ENCODE results near the gene GABARAPL1. TPM values are rescaled to one million over a fixed set of nuclear protein-coding genes. Genes with fewer than 3 reads are reported as not detected.

GABARAPL1 gene
- total RNA-seq, 4 donors from 2014 or later: 122 to 269 (median 193) TPM

- no peaks in the 10 kb centered on the region for H3K4me1 ChIP-seq
- no peak overlapping the region for H3K27ac ChIP-seq
- ATAC-seq: no peak
- TF ChIP-seq POLR2AphosphoS5 (IDR thresholded peaks at IDR 0.05): no peak
- no peak for TF ChIP-seq CTCF (IDR thresholded peaks at IDR 0.05)
- TF ChIP-seq EP300 (IDR thresholded peaks at IDR 0.05): no peak
- no peak for TF ChIP-seq POLR2A (IDR thresholded peaks at IDR 0.05)
- H3K9me3 ChIP-seq: no peaks in the 10 kb centered on the region
- WGBS, 2 donors (ENCODE audit: low coverage in 1 of 2): 88 to 94% methylated on average over 3 to 4 of the region's 5 CpGs
- H3K36me3 ChIP-seq: no peaks in the 10 kb centered on the region
- H3K4me3 ChIP-seq: no peak overlapping the region
- H3K27me3 ChIP-seq: no peaks in the 10 kb centered on the region
Measured at GRCh38 chr12:10170216-10170615, 42.5 kb upstream of the GABARAPL1 start.

- Histone ChIP-seq H3K36me3 (no peaks in the 10 kb centered on the region), H3K27me3 (no peaks in the 10 kb centered on the region), H3K4me3 (no peak within 1 kb of the TSS), H3K4me1 (no peaks in the 10 kb centered on the region), H3K9me3 (no peaks in the 10 kb centered on the region), H3K27ac (no peak within 1 kb of the TSS)
- TF ChIP-seq POLR2A (IDR thresholded peaks at IDR 0.05): no peak
- no peak for TF ChIP-seq POLR2AphosphoS5 (IDR thresholded peaks at IDR 0.05)
- no peak for TF ChIP-seq CTCF (IDR thresholded peaks at IDR 0.05)
- no peak for TF ChIP-seq EP300 (IDR thresholded peaks at IDR 0.05)
- ATAC-seq: no peak
- WGBS, 2 donors (ENCODE audit: low coverage in 1 of 2): 71 to 77% methylated on average over 7 of the region's 7 CpGs
Measured at GRCh38 chr12:10171973-10172728, 40.5 kb upstream of the GABARAPL1 start, which contains the start of gene OLR1. Gene OLR1 (minus strand): TSS chr12:10172132. CDS start chr12:10172077, 55 bp downstream.

- H3K4me3 ChIP-seq: no peak overlapping the region
- H3K9me3 ChIP-seq: no peaks in the 10 kb centered on the region
- TF ChIP-seq EP300 (IDR thresholded peaks at IDR 0.05) (no peak), POLR2AphosphoS5 (IDR thresholded peaks at IDR 0.05) (no peak), POLR2A (IDR thresholded peaks at IDR 0.05) (no peak), CTCF (IDR thresholded peaks at IDR 0.05) (no peak)
- H3K27me3 ChIP-seq: no peaks in the 10 kb centered on the region
- no peaks in the 10 kb centered on the region for H3K4me1 ChIP-seq
- no peak overlapping the region for H3K27ac ChIP-seq
- H3K36me3 ChIP-seq: no peaks in the 10 kb centered on the region
- ATAC-seq: no peak
- WGBS, 2 donors (ENCODE audit: low coverage in 1 of 2): 59 to 65% methylated on average over 2 of the region's 2 CpGs
Measured at GRCh38 chr12:10174986-10175614, 37.6 kb upstream of the GABARAPL1 start.

GRCh38 chr12:10175846-10176636, 36.6 kb upstream of the GABARAPL1 start:
- no peaks in the 10 kb centered on the region for H3K27me3 ChIP-seq
- ATAC-seq: no peak
- no peak for TF ChIP-seq CTCF (IDR thresholded peaks at IDR 0.05)
- TF ChIP-seq EP300 (IDR thresholded peaks at IDR 0.05): no peak
- TF ChIP-seq POLR2AphosphoS5 (IDR thresholded peaks at IDR 0.05): no peak
- TF ChIP-seq POLR2A (IDR thresholded peaks at IDR 0.05): no peak
- no peaks in the 10 kb centered on the region for H3K4me1 ChIP-seq
- WGBS, 2 donors (ENCODE audit: low coverage in 1 of 2): 82 to 92% methylated on average over 4 to 5 of the region's 5 CpGs
- H3K36me3 ChIP-seq: no peaks in the 10 kb centered on the region
- H3K27ac ChIP-seq: no peak overlapping the region
- no peaks in the 10 kb centered on the region for H3K9me3 ChIP-seq
- no peak overlapping the region for H3K4me3 ChIP-seq
